ENCODE measurements around the gene TFDP3. TPM values are rescaled to one million over a fixed set of nuclear protein-coding genes. Genes with fewer than 3 reads are reported as not detected.

The TFDP3 gene
- total RNA-seq (2012; rRNA removed) (not detected in 2 replicates), polyA plus RNA-seq (2012; rRNA removed) (not detected in 2 replicates), Bru-seq, nascent RNA (not detected), BruChase-seq, experiment 1, labeled RNA remaining after a 6-hour chase (not detected), BruChase-seq, experiment 2, labeled RNA remaining after a 2-hour chase (not detected)
- not detected in 2 replicates for polyA plus RNA-seq (2012; cell fraction: cytosol; rRNA removed)
- not detected in 2 replicates for polyA plus RNA-seq (2012; cell fraction: nucleus; rRNA removed; ENCODE audit: low replicate concordance)
- long read RNA-seq: 0 reads

- no peak within 1 kb of the TSS for H4K91ac ChIP-seq (ENCODE audit: insufficient read depth, low read depth, low read length)
- H3K56ac ChIP-seq (ENCODE audit: extremely low read depth, insufficient read depth, low read length): no peak within 1 kb of the TSS
- POLR2A ChIA-PET (ENCODE audit: unreplicated experiment): no interaction called here
- in situ Hi-C loops (cut with MboI; ENCODE audit: low sequenced_read_pairs): no loop called here
- CTCF ChIA-PET: no interaction called here
- no peak within 1 kb of the TSS for H2BK120ac ChIP-seq (ENCODE audit: low read depth, low read length)
- H3K4ac ChIP-seq (ENCODE audit: low read depth, low read length): no peak within 1 kb of the TSS
- H3K27me3 ChIP-seq (ENCODE audit: control insufficient read depth, insufficient read depth, low read length): peaks cover under 1% of the 10 kb centered on the region; the same call in 1 of the 2 replicates
- no peak within 1 kb of the TSS for H3K18ac ChIP-seq (ENCODE audit: low read depth, low read length)
- ATAC-seq (ENCODE audit: low read depth): no peak
- no peaks in the 10 kb centered on the region for H3K9me1 ChIP-seq (ENCODE audit: insufficient read depth, low read length)
- no peak for DNase-seq
- H2BK20ac ChIP-seq (ENCODE audit: low read depth, low read length): no peak within 1 kb of the TSS
- no peak within 1 kb of the TSS for H3K14ac ChIP-seq (replicated peaks; ENCODE audit: low read depth, low read length)
- no peak within 1 kb of the TSS for H2AK9ac ChIP-seq (replicated peaks; ENCODE audit: low read depth, low read length, poor library complexity)
- H3K4me2 ChIP-seq (ENCODE audit: low read depth, low read length): no peak within 1 kb of the TSS
- H4K8ac ChIP-seq (ENCODE audit: low read depth in 2 of 2, low read length in 2 of 2): no peak within 1 kb of the TSS
- intact Hi-C loops (cut with micrococcal nuclease): no loop called here
- H2BK15ac ChIP-seq (ENCODE audit: low read depth, low read length): no peak within 1 kb of the TSS
- no peak within 1 kb of the TSS for H3K27ac ChIP-seq (ENCODE audit: insufficient read depth, low read length)
- TF ChIP-seq MAZ (IDR thresholded peaks at IDR 0.05; ENCODE audit: borderline replicate concordance, low read depth, low read length) (no peak), CTCF (conservative IDR thresholded peaks at IDR 0.05; ENCODE audit: low read depth, low read length) (no peak), RAD21 (IDR thresholded peaks at IDR 0.05; ENCODE audit: low read length) (no peak), BHLHE40 (IDR thresholded peaks at IDR 0.05; ENCODE audit: low read depth, low read length) (no peak), RCOR1 (IDR thresholded peaks at IDR 0.05; ENCODE audit: insufficient replicate concordance, low read length) (no peak), MXI1 (IDR thresholded peaks at IDR 0.05; ENCODE audit: borderline replicate concordance, low read depth, low read length) (no peak), MAFK (IDR thresholded peaks at IDR 0.05; ENCODE audit: low read depth, low read length) (no peak), USF2 (IDR thresholded peaks at IDR 0.05; ENCODE audit: low read depth, low read length) (no peak), POLR2A (IDR thresholded peaks at IDR 0.05; ENCODE audit: low read depth, low read length) (no peak)
- no peak within 1 kb of the TSS for H4K5ac ChIP-seq (ENCODE audit: low read depth, low read length)
- no peak within 1 kb of the TSS for H2AK5ac ChIP-seq (ENCODE audit: low read depth, low read length)
- H2AFZ ChIP-seq (replicated peaks; ENCODE audit: low read length, poor library complexity): no peak within 1 kb of the TSS
- H3K79me1 ChIP-seq (ENCODE audit: low read depth in 1 of 2, low read length in 2 of 2): no peaks in the 10 kb centered on the region
- WGBS, 2 experiments (ENCODE audit: extremely low coverage in 2 of 2, insufficient read length in 1 of 2): 92 to 100% methylated on average over 7 to 23 of the region's 40 CpGs
- no peaks in the 10 kb centered on the region for H3K36me3 ChIP-seq (ENCODE audit: control insufficient read depth, insufficient read depth, low read length)
- H3K4me3 ChIP-seq (ENCODE audit: insufficient read depth, low read depth, low read length): no peak within 1 kb of the TSS
- H2BK5ac ChIP-seq (ENCODE audit: low read depth, low read length, poor library complexity, severe bottlenecking): no peak within 1 kb of the TSS
- no peaks in the 10 kb centered on the region for H3K9me3 ChIP-seq (ENCODE audit: control insufficient read depth, insufficient read depth, low read length)
- no peaks in the 10 kb centered on the region for H3K4me1 ChIP-seq (ENCODE audit: control insufficient read depth, insufficient read depth, low read length)
- H4K20me1 ChIP-seq (ENCODE audit: insufficient read depth, low read length): no peaks in the 10 kb centered on the region
- dilution Hi-C loops (cut with HindIII; ENCODE audit: low sequenced_read_pairs, unreplicated experiment): no loop called here
- no TSS peak for BruUV-seq (replicated peaks)
- no peak within 1 kb of the TSS for H3K9ac ChIP-seq (ENCODE audit: low read depth, low read length)
- H3K23ac ChIP-seq (ENCODE audit: low read depth, low read length): no peak within 1 kb of the TSS
Measured at GRCh38 chrX:133218329-133218728, at the start of gene TFDP3. Gene TFDP3, minus strand, starts transcription at chrX:133218354. Its CDS starts 95 bp downstream, at chrX:133218259.

All from IMR-90 (cell line).